HL-60 (cell line): ENCODE results near the gene NDE1.

Experiments
- DNase-seq, 2 experiments: peaks; one replicate each; pipeline ENCODE4 v3.0.0-alpha.2; 2010 to 2020; ENCODE audit warnings: low read depth in 1 of 2, low spot score in 1 of 2
- H3K27ac ChIP-seq: fragments of 250-450 bp; sonication (Bioruptor Pico); replicated peaks from 2 replicates; pipeline ENCODE4 v1.5.1; 2020; ENCODE audit warnings: mild to moderate bottlenecking, moderate library complexity
- H3K27me3 ChIP-seq: fragments of 250-450 bp; sonication (Bioruptor Pico); 2 replicates; pipeline ENCODE4 v1.5.1; 2021; ENCODE audit warnings: mild to moderate bottlenecking, moderate library complexity; ENCODE audit not compliant: insufficient read depth, poor library complexity, severe bottlenecking
- H3K4me3 ChIP-seq: replicated peaks from 2 replicates; pipeline ENCODE4 v1.5.1; 2011; ENCODE audit warnings: mild to moderate bottlenecking, control low read depth, low read length; ENCODE audit not compliant: insufficient read depth
- CTCF ChIP-seq: IDR thresholded peaks from one replicate; pipeline ENCODE4 v1.5.1; 2011; ENCODE audit warnings: low read length, control low read depth, inconsistent platforms; ENCODE audit not compliant: insufficient read depth
- GABPA ChIP-seq: IDR thresholded peaks from 2 replicates; pipeline ENCODE4 v1.6.1; 2012; ENCODE audit warnings: low read depth
- POLR2AphosphoS5 ChIP-seq: IDR thresholded peaks from 2 replicates; pipeline ENCODE4 v1.6.1; 2012; ENCODE audit warnings: low read depth
- SPI1 ChIP-seq: IDR thresholded peaks from 2 replicates; pipeline ENCODE4 v1.6.1; 2012; ENCODE audit warnings: low read depth, mild to moderate bottlenecking, borderline replicate concordance
- TF ChIP-seq, protein P1 (sequence below): IDR thresholded peaks from 2 replicates; pipeline ENCODE4 v1.6.1; 2012; ENCODE audit warnings: low read depth; ENCODE audit not compliant: insufficient replicate concordance

NDE1 gene

GRCh38 chr16:15660203-15660601 is 10.2 kb downstream of the NDE1 start:
- TF ChIP-seq GABPA (no peak), CTCF (no peak), POLR2AphosphoS5 (no peak)
- TF ChIP-seq, protein P1, sequence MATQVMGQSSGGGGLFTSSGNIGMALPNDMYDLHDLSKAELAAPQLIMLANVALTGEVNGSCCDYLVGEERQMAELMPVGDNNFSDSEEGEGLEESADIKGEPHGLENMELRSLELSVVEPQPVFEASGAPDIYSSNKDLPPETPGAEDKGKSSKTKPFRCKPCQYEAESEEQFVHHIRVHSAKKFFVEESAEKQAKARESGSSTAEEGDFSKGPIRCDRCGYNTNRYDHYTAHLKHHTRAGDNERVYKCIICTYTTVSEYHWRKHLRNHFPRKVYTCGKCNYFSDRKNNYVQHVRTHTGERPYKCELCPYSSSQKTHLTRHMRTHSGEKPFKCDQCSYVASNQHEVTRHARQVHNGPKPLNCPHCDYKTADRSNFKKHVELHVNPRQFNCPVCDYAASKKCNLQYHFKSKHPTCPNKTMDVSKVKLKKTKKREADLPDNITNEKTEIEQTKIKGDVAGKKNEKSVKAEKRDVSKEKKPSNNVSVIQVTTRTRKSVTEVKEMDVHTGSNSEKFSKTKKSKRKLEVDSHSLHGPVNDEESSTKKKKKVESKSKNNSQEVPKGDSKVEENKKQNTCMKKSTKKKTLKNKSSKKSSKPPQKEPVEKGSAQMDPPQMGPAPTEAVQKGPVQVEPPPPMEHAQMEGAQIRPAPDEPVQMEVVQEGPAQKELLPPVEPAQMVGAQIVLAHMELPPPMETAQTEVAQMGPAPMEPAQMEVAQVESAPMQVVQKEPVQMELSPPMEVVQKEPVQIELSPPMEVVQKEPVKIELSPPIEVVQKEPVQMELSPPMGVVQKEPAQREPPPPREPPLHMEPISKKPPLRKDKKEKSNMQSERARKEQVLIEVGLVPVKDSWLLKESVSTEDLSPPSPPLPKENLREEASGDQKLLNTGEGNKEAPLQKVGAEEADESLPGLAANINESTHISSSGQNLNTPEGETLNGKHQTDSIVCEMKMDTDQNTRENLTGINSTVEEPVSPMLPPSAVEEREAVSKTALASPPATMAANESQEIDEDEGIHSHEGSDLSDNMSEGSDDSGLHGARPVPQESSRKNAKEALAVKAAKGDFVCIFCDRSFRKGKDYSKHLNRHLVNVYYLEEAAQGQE, result no peak
- no peak for DNase-seq
- Histone ChIP-seq H3K27me3 (no peaks in the 10 kb centered on the region), H3K27ac (no peak overlapping the region), H3K4me3 (no peak overlapping the region)

DNA sequence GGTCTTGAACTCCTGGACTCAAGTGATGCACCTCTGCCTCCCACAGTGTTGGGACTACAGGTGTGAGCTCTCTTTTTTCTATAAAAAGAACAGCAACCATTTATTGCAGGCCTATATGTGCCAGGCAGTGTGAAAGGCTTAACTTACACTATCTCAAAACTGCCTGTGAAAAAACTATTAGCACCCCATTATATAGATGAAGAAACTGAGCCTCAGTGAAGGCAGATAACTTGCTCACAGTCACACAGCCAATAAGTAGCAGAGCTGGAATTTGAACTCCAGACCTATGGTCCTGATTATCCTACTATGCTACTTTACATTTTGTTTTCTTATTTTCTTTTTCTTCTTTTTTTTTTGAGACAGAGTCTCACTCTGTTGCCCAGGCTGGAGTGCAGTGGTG is 15.1 kb downstream of the NDE1 start:
- DNase-seq, result no peak
- TF ChIP-seq POLR2AphosphoS5, result no peak
- TF ChIP-seq, protein P1, result no peak
- Histone ChIP-seq H3K4me3 (no peak overlapping the region), H3K27me3 (no peaks in the 10 kb centered on the region), H3K27ac (no peak overlapping the region)

GRCh38 chr16:15667091-15667742 is 17.2 kb downstream of the NDE1 start:
- no peak overlapping the region for H3K27ac ChIP-seq
- no peak for DNase-seq
- H3K27me3 ChIP-seq, result no peaks in the 10 kb centered on the region
- H3K4me3 ChIP-seq, result no peak overlapping the region
- no peak for TF ChIP-seq CTCF
- no peak for TF ChIP-seq GABPA
- no peak for TF ChIP-seq POLR2AphosphoS5
- TF ChIP-seq SPI1, result no peak
- TF ChIP-seq, protein P1, result no peak
